IMR-90 (cell line): Measurements from ENCODE around the gene GCM1.

Experiments used
- CEBPB ChIP-seq: IDR thresholded peaks from 2 replicates; pipeline ENCODE4 v1.6.1; 2012; ENCODE audit warnings: low read depth, low read length, improper control_type of control experiment
- FOS ChIP-seq: fragments of 150-350 bp; IDR thresholded peaks from 2 replicates; pipeline ENCODE4 v1.6.1; 2016; ENCODE audit warnings: low read depth, low read length
- MAFK ChIP-seq: IDR thresholded peaks from 2 replicates; pipeline ENCODE4 v1.6.1; 2012; ENCODE audit warnings: low read depth, low read length, improper control_type of control experiment
- RCOR1 ChIP-seq: IDR thresholded peaks from 2 replicates; pipeline ENCODE4 v1.6.1; 2012; ENCODE audit warnings: mild to moderate bottlenecking, low read length, improper control_type of control experiment; ENCODE audit not compliant: insufficient replicate concordance
- RFX5 ChIP-seq: IDR thresholded peaks from 2 replicates; pipeline ENCODE4 v1.8.0; 2012; ENCODE audit warnings: low read depth, mild to moderate bottlenecking, low read length, moderate library complexity
- TF ChIP-seq, protein P1 (sequence below): conservative IDR thresholded peaks from 2 replicates; pipeline ENCODE4 v1.5.1; 2012; ENCODE audit warnings: mild to moderate bottlenecking, low read depth, low read length, improper control_type of control experiment
- TF ChIP-seq, protein P2 (sequence below): fragments of 150-350 bp; IDR thresholded peaks from 2 replicates; pipeline ENCODE4 v1.6.1; 2016; ENCODE audit warnings: low read depth, mild to moderate bottlenecking, low read length, moderate library complexity, borderline replicate concordance

DNA sequence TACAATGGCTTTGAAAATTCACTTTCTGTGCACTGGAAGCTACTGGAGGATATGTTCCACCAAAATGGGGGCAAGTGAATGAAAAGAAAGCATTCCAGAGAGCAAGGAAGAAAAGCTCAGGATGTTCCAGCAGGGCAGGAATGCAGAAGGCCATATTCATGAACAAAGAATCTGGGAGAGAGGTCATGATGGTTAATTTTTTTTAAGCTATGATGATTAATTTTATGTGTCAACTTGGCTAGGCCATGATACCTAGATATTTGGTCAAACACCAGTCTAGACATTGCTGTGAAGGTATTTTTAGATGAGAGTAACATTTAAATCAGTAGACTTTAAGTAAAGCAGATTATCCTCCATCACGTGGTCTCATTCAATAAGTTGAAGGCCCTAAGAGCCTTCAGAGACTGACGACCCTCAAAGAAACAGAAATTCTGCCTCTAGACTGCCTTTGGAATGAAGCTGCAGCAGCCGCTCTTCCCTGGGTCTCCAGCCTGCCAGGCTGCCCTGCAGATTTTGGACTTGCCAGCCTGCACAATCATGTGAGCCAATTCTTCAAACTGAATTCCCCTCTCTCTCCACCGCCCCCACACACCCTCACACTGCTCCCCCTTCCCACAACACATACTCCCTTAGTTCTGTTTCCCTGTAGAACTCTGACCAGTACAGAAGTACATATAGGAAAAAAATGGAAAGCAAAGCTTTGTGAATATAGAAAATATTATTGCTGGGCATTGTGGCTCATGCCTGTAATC lies 20.1 kb upstream of the GCM1 start:
- TF ChIP-seq RFX5 = no peak
- TF ChIP-seq MAFK = no peak
- TF ChIP-seq, protein P1, sequence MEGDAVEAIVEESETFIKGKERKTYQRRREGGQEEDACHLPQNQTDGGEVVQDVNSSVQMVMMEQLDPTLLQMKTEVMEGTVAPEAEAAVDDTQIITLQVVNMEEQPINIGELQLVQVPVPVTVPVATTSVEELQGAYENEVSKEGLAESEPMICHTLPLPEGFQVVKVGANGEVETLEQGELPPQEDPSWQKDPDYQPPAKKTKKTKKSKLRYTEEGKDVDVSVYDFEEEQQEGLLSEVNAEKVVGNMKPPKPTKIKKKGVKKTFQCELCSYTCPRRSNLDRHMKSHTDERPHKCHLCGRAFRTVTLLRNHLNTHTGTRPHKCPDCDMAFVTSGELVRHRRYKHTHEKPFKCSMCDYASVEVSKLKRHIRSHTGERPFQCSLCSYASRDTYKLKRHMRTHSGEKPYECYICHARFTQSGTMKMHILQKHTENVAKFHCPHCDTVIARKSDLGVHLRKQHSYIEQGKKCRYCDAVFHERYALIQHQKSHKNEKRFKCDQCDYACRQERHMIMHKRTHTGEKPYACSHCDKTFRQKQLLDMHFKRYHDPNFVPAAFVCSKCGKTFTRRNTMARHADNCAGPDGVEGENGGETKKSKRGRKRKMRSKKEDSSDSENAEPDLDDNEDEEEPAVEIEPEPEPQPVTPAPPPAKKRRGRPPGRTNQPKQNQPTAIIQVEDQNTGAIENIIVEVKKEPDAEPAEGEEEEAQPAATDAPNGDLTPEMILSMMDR = no peak
- TF ChIP-seq, protein P2, sequence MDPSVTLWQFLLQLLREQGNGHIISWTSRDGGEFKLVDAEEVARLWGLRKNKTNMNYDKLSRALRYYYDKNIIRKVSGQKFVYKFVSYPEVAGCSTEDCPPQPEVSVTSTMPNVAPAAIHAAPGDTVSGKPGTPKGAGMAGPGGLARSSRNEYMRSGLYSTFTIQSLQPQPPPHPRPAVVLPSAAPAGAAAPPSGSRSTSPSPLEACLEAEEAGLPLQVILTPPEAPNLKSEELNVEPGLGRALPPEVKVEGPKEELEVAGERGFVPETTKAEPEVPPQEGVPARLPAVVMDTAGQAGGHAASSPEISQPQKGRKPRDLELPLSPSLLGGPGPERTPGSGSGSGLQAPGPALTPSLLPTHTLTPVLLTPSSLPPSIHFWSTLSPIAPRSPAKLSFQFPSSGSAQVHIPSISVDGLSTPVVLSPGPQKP = no peak
- no peak for TF ChIP-seq FOS
- no peak for TF ChIP-seq CEBPB
- TF ChIP-seq RCOR1 = no peak
